Parathyroid adenoma (tissue), 2 donors: ENCODE data around the gene CCR6.

ENCODE experiments used
- H2AFZ ChIP-seq: fragments of 300-600 bp; sonication (generic); one replicate; pipeline ENCODE4 v1.7.0; 2017; ENCODE audit warnings: antibody characterized with exemption, mild to moderate bottlenecking
- H3K27ac ChIP-seq: fragments of 300-600 bp; sonication (generic); one replicate; pipeline ENCODE4 v1.7.0; 2017
- H3K27me3 ChIP-seq: fragments of 300-600 bp; sonication (generic); one replicate; pipeline ENCODE4 v1.7.0; 2017; ENCODE audit warnings: low read length; ENCODE audit not compliant: control insufficient read depth, insufficient read depth
- H3K36me3 ChIP-seq: fragments of 300-600 bp; sonication (generic); one replicate; pipeline ENCODE4 v1.7.0; 2017; ENCODE audit warnings: low read length; ENCODE audit not compliant: control insufficient read depth, insufficient read depth
- H3K4me1 ChIP-seq: fragments of 300-600 bp; sonication (generic); one replicate; pipeline ENCODE4 v1.7.0; 2017; ENCODE audit warnings: control low read depth
- H3K4me2 ChIP-seq: fragments of 300-600 bp; sonication (generic); one replicate; pipeline ENCODE4 v1.7.0; 2017; ENCODE audit warnings: low read length
- H3K4me3 ChIP-seq: fragments of 300-600 bp; sonication (generic); one replicate; pipeline ENCODE4 v1.7.0; 2017; ENCODE audit warnings: low read depth, low read length
- H3K79me2 ChIP-seq: fragments of 300-600 bp; sonication (generic); one replicate; pipeline ENCODE4 v1.7.0; 2017; ENCODE audit warnings: control low read depth
- H3K9ac ChIP-seq: fragments of 300-600 bp; sonication (generic); one replicate; pipeline ENCODE4 v1.7.0; 2017; ENCODE audit warnings: mild to moderate bottlenecking
- H3K9me3 ChIP-seq: fragments of 300-600 bp; sonication (generic); one replicate; pipeline ENCODE4 v1.7.0; 2017; ENCODE audit warnings: low read length; ENCODE audit not compliant: control insufficient read depth
- TF ChIP-seq, protein P1 (sequence below): fragments of 300-600 bp; sonication (generic); IDR thresholded peaks from one replicate; pipeline ENCODE4 v1.7.0; 2017; ENCODE audit warnings: antibody characterized with exemption, mild to moderate bottlenecking
- donor health status: primary hyperparathyroidism.

The CCR6 gene

DNA sequence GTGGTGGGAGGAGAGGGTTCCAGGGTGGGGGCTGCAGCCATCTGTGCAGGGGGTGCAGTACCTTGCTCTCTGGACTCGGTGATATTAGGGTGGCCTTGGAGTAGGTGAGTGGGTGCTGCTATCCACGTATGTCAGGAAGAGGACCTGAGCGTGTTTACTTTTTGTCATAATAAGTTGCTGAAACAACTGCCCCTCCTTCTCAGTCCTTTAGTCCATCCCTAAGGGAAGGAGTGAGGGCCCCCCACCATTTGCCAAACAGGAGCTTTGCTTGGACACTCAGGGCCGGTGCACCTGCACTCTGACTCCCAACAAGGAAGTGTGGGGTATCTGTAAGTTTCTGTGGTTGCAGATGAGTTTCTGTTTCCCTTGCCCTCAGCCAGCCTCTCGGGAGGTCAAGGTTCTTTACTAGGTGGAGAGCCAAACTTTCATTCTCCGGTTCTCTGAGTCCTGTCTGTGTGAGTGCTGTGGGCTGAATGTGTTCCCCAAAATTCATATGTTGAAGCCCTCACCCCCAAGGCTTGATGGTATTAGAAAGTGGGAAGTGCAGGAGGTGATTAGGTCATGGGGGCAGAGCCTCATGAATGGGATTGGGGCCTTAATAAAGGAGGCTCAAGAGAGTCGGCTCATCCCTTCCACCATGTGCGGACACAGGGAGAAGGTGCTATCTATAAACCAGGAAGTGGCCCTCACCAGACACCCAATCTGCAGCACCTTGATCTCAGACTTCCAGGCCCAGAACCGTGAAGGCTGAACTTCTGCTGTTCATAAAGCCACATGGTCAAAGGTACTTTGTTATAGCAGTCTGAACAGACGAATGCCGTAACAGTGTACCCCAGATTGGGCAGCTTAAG, 19.6 kb upstream of the CCR6 start:
- Histone ChIP-seq H3K79me2 (no peaks in the 10 kb centered on the region), H3K9ac (no peak overlapping the region), H3K36me3 (no peaks in the 10 kb centered on the region), H3K4me3 (no peak overlapping the region), H3K27ac (no peak overlapping the region), H3K27me3 (no peaks in the 10 kb centered on the region), H2AFZ (no peak overlapping the region), H3K4me2 (no peak overlapping the region), H3K4me1 (no peaks in the 10 kb centered on the region), H3K9me3 (no peaks in the 10 kb centered on the region)
- TF ChIP-seq, protein P1, sequence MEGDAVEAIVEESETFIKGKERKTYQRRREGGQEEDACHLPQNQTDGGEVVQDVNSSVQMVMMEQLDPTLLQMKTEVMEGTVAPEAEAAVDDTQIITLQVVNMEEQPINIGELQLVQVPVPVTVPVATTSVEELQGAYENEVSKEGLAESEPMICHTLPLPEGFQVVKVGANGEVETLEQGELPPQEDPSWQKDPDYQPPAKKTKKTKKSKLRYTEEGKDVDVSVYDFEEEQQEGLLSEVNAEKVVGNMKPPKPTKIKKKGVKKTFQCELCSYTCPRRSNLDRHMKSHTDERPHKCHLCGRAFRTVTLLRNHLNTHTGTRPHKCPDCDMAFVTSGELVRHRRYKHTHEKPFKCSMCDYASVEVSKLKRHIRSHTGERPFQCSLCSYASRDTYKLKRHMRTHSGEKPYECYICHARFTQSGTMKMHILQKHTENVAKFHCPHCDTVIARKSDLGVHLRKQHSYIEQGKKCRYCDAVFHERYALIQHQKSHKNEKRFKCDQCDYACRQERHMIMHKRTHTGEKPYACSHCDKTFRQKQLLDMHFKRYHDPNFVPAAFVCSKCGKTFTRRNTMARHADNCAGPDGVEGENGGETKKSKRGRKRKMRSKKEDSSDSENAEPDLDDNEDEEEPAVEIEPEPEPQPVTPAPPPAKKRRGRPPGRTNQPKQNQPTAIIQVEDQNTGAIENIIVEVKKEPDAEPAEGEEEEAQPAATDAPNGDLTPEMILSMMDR: no peak

DNA sequence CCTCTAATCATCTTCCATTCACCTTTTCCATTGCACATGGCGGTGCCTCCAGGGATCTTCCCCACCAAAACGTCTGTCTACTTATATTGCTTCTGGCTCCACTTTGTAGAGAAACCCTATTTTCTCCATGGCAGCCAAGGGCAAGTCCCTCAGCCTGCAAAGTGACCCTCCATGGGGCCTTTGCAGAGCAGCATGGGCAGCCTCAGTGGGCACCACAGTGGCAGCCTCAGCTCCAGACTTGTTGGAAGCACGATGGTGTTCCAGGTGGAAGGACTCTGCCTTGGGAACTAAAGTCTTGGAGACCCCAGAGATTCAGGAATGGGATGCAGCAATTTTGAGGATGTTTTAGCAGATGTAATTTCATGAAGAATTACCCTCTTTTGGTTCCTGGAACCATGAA, 18.5 kb upstream of the CCR6 start:
- Histone ChIP-seq H3K27me3 (no peaks in the 10 kb centered on the region), H3K9ac (no peak overlapping the region), H3K4me1 (no peaks in the 10 kb centered on the region), H3K4me2 (no peak overlapping the region), H3K4me3 (no peak overlapping the region), H3K79me2 (no peaks in the 10 kb centered on the region), H3K36me3 (no peaks in the 10 kb centered on the region), H3K27ac (no peak overlapping the region), H3K9me3 (no peaks in the 10 kb centered on the region), H2AFZ (no peak overlapping the region)
- TF ChIP-seq, protein P1: no peak

DNA sequence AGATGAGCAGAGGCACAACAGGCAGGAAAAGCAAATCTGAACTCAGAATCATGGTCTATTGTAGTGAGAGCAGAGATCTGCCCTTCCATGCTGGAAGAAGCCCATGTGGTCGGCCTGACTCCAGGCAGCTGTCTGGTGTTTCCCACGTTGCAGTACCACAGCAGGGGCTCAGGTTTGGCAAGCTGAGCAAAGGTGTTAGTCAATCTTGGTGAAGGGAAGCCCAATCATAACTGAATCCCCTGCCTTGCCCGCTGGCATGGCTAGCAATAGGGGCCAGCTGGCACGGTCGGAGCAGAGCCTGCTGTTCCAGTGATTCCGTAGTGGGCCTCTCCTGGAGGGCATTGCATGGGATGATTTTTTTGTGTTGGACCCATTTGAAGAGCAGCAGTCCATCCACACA, 17.8 kb upstream of the CCR6 start:
- Histone ChIP-seq H3K4me2 (no peak overlapping the region), H3K27me3 (no peaks in the 10 kb centered on the region), H3K36me3 (no peaks in the 10 kb centered on the region), H3K9ac (no peak overlapping the region), H3K79me2 (no peaks in the 10 kb centered on the region), H3K27ac (no peak overlapping the region), H3K4me1 (no peaks in the 10 kb centered on the region), H3K9me3 (no peaks in the 10 kb centered on the region), H3K4me3 (no peak overlapping the region), H2AFZ (no peak overlapping the region)
- TF ChIP-seq, protein P1: no peak

DNA sequence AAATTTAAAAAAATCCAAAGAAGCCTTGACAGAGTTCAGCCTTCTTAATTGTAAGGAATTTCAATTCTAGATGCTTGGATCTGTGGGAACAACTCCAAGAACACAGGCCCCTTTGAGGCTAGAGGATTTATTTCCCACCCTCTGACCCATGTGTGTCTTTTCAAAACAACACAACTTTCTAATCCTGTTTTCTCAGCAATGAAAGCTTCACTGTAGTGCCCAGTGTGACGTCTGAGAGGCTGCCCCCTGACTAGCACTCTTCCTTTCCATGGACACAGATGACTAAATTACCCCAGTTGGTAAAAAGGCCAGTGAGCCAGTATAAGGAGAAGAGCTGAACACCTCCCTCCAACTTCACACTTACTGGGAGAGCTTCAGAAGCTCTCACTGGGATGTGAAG, 16.5 kb upstream of the CCR6 start:
- Histone ChIP-seq H3K4me1 (no peaks in the 10 kb centered on the region), H3K4me3 (no peak overlapping the region), H3K36me3 (no peaks in the 10 kb centered on the region), H2AFZ (no peak overlapping the region), H3K27ac (no peak overlapping the region), H3K27me3 (no peaks in the 10 kb centered on the region), H3K9ac (no peak overlapping the region), H3K79me2 (no peaks in the 10 kb centered on the region), H3K9me3 (no peaks in the 10 kb centered on the region), H3K4me2 (no peak overlapping the region)
- TF ChIP-seq, protein P1: no peak

DNA sequence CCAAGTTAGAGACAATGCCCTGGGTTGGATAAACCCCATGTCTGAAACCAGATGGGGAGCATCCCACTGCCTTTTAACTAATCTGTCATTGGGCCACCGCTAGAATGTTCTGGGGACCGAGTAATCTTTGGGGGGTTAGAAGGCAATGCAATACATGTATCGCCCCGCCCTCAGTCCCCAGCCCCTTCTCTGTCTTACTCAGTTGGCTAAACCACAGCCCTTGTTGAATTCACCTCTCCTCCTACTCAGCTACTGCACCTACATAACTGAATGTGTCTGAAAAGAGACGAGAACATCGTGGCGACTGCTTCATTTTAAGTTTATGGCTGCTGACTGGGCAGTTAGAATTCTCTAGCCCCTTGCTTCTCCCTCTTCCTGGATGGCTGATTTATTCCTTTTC, 15.1 kb upstream of the CCR6 start:
- H3K36me3 ChIP-seq: no peaks in the 10 kb centered on the region
- H3K27me3 ChIP-seq: no peaks in the 10 kb centered on the region
- TF ChIP-seq, protein P1: no peak
- no peaks in the 10 kb centered on the region for H3K4me1 ChIP-seq
- H3K9me3 ChIP-seq: no peaks in the 10 kb centered on the region
- H3K79me2 ChIP-seq: no peaks in the 10 kb centered on the region
- H3K4me2 ChIP-seq: no peak overlapping the region
- no peak overlapping the region for H3K9ac ChIP-seq
- H2AFZ ChIP-seq: no peak overlapping the region
- H3K27ac ChIP-seq: no peak overlapping the region
- H3K4me3 ChIP-seq: no peak overlapping the region
